ENCODE data around the gene KLHDC4.
"Not testable (repeated sequence)": the region's sequence is repeated elsewhere in the genome, so short reads cannot be mapped to it uniquely, and the experiment has no call there.

The KLHDC4 gene

DNA sequence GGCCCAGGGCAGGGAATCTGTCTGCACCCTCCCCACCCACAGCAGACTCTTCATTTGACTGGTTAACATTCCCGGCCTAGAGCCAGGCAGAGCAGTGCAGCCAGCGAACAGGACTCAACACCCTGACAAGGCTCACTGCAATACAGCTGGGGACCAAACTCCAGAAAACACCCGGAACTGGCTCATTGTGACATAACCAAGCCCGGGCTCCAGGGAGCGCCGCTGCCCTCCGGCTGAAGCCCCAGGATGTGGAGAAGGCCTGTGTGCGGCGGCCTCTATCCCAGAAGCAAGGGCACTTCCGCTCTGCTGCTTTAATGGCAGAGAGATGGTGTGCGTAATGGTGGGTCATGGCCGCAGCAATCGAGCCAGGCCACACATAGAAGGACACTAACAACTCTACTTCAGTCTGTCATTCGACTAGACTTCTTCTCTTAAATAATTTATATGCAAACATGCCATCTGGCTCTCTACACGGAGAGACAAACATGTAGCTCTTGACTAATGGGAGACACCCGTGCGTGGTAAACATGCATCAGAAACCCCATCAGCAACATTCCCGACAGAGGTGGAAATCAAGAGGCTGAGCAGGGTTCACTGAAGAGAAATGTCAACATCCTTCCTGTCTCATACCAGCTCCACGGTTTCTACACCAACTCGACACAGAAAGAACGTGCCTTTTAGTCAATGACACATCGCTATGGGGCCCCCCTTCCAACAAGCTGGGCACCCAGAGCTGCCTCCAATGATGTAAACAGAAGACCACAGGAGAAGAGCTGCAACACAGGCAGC lies 18.0 kb downstream of the KLHDC4 start:
- H3K27ac ChIP-seq = no peak overlapping the region
- no peak overlapping the region for H3K4me3 ChIP-seq

DNA sequence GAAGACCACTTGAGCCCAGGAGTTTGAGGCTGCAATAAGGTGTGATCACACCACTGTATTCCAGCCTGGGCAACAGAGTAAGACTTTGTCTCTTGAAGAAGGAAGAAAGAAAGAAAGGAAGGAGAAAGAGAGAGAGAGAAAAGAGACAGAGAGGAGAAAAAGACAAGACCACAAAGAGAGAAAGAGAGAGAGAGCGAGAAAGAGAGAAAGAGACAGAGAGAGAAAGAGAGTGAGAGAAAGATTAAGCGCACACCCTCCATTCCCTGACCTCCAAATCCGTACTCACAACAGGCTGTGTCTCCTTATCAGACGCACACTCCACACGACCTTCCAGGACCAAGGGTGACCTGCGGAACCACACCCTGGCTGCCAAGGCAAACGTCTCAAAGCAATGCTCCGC lies 19.6 kb downstream of the KLHDC4 start:
- Histone ChIP-seq H3K4me3 (no peak overlapping the region), H3K27ac (no peak overlapping the region)

DNA sequence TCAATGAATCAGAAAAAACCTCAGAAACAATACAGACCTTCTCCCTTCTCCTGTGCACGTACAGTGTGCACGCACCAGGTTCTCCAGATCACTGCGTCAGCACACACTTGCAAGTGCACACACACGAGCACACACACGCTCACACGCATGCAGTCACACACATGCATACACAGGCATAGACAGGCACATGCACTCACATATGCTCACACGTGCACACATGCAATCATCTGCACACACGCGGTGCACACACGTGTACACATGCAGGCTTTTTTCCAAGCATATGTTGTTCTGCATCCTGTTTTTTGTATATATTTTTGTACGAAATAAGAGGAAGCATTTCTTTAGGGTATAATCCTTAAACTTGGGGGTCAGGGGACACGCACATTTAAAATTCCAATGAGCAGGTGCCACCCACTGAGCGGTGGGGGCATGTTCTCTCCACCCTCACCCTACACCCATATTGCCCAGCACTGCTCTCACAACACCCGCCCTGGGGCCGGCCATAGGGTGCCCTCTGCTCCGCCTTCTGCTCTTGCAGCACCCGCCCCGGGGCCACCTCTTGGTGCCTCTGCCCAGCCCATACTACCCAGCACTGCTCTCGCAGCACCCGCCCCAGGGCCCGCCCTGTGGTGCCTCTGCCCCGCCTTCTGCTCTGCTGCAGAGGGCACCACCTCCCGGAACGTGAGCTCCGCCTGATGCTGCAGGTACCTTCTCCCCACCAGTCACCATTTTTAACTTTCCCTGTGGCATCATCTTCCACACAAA lies 20.9 kb downstream of the KLHDC4 start:
- Histone ChIP-seq H3K27ac (no peak overlapping the region), H3K4me3 (no peak overlapping the region)

DNA sequence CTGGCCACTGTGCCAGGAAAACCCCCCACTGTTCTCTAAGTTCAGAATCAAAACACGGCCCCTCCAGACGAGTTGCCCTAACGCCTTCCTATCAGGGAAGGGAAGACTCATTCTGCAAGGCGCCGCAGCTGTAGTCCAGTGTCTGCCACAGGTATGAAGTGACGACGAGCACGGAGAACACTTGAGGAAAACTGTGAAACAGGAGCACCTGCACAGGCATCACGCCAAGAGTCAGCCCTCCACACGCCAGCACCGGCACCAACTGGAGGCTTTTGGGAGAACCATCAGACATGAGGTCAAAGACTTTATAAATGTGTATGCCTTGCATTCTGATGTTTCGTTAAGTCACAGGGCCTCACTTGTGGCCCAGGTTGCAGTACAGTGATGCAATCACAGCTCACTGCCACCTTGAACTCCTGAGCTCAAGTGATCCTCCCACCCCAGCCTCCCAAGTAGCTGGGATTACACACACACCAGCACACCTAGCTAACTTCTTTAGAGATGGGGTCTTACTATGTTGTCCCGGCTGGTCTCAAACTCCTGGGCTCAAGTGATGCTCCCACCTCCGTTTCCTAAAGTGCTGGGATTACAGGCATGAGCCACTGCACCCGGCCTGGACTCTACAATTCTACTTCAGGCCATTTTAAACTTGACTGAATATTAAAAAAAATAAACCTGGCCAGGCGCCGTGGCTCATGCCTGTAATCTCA lies 22.9 kb downstream of the KLHDC4 start:
- Histone ChIP-seq H3K4me3 (no peak overlapping the region), H3K27ac (no peak overlapping the region)

DNA sequence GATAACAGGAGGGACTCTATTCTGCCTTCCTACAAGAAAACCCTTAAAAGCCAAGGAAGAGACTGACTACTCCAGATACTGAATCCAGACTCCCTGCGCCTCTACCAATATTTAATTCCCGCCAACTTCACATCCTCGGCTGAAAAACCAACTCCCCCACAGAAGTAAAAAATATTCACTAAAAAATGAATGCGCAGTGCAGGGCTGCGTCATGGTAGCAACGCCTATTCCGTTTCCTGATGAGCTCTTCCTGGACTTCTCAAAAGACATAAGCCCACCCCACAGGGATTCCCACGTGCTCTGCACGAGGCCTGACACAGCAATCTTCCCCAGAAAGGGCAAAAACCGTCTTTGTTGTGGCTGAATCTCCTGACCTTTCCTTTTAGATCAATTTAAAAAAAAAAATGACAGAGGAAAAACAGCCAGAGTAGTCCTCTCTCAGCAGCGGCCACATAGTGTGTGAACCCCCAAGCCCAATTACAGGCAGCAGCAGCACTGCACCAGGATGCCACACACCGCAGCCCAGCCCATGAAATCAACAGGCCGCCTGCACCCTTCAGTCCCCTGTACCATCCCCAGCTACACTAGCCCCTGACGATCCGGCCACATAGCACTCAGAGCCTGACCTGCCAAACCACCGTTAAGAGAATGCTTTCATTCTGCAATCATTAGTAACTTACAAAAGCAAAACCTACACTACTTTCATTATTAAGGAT lies 23.9 kb downstream of the KLHDC4 start:
- H3K27ac ChIP-seq = peak overlapping the region in 2 of 21 experiments; percentile 27 to 61
- no peak overlapping the region for H3K4me3 ChIP-seq

DNA sequence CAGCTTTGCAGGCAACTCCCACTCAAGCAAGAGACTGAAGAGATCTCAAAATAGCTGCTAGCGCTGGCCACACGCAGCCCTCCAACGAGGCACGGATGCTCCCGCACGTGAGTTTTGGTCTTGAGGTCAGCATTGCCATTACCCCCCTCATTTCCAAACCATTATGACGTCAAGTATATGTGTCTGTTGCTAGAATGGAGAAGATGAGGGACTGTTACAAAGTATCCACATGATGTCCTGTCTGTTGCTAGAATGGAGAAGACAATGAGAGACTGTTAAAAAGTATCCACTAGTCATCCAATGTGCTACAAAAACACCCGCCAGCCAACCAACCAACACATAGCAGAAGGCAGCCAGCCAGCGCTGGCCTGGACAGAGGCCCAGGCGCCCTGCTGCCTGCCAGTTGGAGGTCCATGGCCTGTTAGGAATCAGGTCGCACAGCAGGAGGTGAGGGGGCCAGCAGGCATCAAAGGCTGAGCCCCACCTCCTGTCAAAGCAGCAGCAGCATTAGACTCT lies 24.8 kb downstream of the KLHDC4 start:
- Histone ChIP-seq H3K4me3 (no peak overlapping the region), H3K27ac (peak overlapping the region in 4 of 21 experiments; percentile 27 to 61 (median 37))

DNA sequence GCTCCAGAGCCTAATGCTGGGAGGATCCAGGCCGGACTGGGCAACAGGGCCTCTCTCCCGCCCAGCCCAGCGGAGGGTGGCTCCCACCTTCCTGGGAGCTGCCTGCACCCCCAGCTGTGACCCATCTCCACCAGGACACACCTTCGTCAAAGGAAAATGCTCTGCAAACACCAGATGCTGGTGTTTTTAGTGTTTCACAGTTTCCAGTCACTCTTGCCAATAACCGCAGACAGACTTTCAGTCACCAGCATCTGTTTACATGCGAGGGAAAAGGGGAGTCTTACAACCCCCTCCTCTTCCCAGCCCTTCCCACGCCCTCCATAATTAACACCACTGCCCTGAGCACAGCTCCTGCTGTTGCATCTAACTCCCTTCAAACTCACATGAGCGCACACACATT lies 25.3 kb downstream of the KLHDC4 start:
- no peak overlapping the region for H3K4me3 ChIP-seq

DNA sequence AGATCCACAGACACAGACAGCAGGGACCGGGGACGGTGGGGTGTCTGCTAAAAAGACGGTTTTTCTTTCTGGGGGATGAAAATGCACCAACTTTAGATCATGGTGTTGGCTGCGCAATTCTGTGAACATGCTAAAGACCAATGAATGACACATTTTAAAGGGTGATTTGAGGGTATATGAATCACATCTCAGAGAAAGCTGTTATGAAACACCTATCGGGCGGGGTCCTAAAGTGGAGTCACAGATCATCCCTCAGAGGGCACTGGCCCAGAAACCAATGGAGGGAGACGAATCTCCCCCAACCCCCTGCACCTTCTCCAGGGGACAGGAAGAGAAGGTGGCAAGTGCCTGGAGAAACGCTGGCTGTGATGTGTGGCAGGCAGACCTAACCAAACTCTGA lies 26.0 kb downstream of the KLHDC4 start:
- peak overlapping the region in 7 of 21 experiments; percentile 2 to 61 (median 38) for H3K27ac ChIP-seq
- no peak overlapping the region for H3K4me3 ChIP-seq

More for the DNA sequence above, 25.3 kb downstream of the KLHDC4 start:
- peak overlapping the region in 9 of 21 experiments; percentile 2 to 61 (median 38) for H3K27ac ChIP-seq

DNA sequence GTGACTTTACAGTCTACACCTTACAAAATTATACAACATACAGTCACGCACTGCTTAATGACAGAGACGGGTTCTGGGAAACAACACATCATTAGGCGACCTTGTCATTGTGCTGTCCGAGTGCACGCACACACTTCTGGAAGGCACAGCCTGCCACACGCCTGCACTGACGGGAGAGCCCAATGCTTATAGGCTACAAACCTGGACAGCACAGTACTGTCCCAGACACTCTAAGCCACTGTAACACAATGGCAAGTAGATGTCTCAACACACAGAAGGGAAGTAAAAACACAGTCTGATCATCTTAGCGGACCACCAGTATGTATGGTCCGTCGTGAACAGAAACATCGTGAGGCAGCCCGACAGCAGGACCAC lies 29.8 kb downstream of the KLHDC4 start:
- H3K4me3 ChIP-seq = no peak overlapping the region
- H3K27ac ChIP-seq = no peak overlapping the region

DNA sequence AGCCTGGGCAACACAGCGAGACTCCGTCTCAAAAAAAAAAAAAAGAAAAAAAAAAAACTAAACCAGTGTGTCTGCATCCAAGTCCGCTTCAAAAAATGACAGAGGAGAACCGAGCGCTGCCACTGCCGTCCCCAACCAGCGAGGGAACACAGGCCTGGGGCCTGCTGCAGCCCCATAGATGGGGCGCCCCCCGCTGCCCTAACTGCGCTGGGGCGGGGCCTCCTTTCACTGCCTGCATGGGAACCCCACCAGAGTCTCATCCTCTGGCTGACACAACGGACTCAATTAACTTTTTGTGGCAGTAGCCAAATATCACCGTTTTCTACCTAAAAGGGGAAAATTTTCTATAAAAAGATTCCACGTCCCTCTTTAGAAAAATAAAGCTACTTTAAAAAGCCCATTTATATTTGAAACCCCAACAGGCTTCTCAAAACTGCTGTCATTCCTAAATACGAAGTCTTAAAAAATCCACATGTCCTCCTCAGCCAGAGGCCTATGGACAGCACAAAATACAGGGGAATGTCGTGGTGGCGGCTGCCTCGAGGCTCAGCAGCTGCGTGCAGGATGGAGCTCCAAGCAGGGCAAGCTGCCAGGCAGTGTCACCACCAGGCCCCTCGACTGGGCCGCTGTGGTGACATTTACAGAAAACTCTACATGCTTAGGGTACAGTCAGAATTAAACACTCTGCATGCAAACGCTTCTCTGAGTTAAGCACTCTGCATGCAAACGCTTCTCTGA lies 30.3 kb downstream of the KLHDC4 start:
- H3K4me3 ChIP-seq = no peak overlapping the region

DNA sequence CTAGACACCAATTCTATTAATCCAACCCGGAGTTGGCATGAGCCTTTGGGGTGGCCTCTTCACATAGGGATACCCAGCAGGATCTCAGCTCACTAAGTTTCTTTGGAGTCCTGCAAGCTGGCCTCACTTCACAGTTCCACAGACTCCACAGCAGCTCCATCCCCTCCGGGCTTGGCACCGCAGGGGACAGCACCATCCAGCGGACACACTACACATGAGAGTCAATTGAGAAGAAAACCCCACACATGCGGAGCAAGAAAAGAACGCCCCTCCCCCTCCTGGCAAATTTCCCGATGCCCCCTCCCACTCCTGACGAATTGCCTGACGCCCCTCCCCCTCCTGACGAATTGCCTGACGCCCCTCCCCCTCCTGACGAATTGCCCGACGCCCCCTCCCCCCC lies 31.1 kb downstream of the KLHDC4 start:
- Histone ChIP-seq H3K27ac (no peak overlapping the region), H3K4me3 (no peak overlapping the region)

More for the DNA sequence above, 30.3 kb downstream of the KLHDC4 start:
- H3K27ac ChIP-seq = no peak overlapping the region

DNA sequence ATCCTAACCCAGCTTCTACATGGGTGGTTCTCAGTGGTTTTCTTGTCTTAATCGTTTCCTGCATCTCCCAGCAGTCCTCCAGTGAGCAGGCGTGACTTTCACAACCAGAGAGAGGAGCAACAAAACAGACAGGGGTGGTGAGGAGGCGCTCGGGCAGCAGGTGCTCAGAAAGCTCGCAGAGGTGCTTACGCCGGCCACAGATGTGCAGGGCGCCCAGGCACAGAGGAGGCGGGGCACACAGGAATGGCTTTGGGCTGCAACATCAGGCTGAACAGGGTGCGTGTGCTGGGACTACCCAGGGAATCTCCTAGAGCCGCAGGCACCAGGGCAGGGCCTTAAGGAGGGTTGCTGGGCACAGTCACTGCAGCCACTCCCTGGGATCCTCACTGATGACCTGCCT lies 32.6 kb downstream of the KLHDC4 start:
- no peak overlapping the region for H3K27ac ChIP-seq
- no peak overlapping the region for H3K4me3 ChIP-seq

DNA sequence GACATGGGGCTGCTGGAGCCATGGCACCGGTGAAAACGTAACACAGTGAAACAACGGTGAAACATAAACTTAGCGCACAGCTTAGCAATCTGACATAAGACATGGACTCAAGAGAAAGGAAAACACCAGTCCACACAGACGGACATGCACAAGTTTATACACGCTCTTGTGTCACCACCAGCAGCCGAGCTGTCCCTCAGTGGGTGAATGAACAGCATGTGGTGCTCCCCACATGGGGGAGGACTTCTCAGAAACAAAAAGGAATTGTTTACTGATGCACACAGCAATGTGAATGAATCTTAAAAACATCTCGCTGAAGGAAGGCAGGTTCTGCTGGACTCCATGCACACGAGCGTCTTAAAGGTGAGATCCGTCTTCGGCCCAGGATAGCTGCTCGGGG lies 34.2 kb downstream of the KLHDC4 start:
- Histone ChIP-seq H3K4me3 (no peak overlapping the region), H3K27ac (no peak overlapping the region)

DNA sequence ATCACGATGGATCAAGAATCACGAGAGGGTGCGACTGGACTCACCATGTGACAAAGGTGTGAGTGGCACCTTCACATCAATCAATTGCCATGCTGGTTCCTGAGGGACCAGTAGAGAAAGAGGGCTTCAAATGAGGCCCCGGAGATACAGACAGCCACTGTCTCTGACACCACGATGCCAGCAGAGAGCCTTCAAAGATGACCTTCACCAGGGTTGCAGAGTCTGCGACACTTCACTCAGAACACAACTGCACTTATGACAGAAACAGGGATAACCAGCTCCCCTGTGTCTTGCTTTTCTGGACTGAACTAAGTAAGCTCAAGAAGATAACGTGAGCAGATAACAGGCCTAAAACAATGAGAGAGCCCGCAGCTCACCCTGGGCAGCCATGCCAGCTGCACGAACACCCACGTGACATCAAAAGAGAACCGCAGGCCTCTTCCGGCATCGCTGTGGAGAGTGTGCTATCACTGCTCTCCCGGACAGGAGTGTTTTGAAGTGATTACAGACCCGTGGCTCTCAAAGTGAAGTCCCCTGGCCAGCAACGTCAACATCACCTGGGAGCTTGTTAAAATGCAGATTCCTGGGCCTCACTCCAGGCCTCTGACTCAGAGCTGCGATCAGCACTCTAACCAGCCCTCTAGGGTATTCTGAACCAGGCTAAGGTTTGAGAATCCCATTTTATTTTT lies 36.4 kb downstream of the KLHDC4 start:
- H3K27ac ChIP-seq = no peak overlapping the region
- H3K4me3 ChIP-seq = no peak overlapping the region

DNA sequence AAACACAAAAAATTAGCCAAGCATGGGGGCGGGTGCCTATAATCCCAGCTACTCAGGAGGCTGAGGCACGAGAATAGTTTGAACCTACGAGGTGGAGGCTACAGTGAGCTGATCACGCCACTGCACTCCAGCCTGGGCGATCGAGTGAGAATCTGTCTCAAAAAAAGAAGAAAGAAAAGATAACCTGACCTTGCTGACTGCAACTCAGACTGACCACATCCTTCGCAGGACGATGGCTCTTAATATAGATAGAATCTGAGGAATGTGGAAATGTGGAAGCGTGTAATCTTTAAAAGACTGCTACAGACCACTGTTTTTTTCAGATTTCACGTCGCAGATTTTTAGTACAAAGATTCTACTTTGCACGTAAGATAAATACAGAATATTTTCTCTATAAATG lies 37.8 kb downstream of the KLHDC4 start:
- no peak overlapping the region for H3K4me3 ChIP-seq
- H3K27ac ChIP-seq = no peak overlapping the region

DNA sequence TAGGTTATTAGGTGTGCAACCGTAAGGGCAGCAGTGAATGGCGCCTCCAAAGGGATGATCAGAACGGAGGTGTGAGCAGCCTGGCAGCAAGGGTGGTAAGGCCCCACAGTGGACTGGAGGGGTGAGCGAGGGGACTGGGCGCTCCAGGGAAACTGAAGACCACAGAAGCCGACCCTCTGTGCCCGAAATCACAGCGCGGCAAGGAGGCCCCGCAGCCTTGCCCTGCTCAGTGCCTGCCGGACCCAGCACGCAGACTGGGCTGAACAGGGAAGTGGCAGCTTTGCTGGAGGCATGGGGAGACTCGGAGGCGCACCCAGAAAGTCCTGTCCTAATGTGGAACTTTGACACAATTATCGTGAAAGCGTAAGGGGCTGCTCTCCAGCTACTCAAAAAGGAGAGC lies 38.4 kb downstream of the KLHDC4 start:
- H3K4me3 ChIP-seq = no peak overlapping the region
- no peak overlapping the region for H3K27ac ChIP-seq

DNA sequence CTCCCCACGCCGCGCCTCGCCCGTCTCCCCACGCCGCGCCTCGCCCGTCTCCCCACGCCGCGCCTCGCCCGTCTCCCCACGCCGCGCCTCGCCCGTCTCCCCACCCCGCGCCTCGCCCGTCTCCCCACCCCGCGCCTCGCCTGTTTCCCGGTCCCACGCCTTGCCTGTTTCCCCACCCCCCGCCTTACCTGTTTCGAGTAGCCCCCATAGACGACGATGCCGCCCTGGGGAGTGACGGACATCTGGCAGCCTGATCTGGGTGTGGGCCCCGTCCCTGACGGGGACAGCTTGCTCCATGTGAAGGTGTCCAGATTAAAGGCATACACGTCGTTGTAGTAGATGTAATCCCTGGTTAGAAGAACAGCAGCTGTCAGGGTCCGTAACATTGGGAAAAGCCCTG lies 39.2 kb downstream of the KLHDC4 start:
- H3K4me3 ChIP-seq, H3K27ac ChIP-seq: not testable (repeated sequence)

DNA sequence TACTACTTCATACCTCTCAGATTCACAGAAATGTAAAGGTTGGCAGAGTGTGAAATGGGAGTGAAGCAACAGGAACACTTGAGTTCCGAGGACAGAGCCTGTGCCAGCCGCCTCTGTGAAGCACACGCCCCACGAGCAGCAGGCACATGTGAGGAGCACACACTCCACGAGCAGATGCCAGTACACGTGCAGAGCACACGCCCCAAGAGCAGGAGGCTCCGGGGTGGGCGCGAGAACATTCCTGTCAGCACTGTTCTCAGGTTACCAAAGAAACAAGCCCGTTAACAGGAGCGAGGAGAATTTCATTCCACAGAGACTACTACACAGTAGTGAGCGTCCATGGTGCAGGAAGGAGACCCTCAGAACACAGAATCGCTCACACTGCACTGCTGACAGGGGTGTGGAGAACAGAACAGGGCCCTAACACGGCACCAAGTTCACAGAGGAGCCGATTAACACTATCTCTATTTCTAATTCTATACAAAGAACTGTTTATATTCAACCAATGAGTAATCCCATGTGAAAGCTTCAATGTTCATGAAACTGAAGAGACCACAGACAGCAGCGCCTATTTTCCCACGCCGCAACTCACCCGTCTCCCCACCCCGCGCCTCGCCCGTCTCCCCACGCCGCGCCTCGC lies 40.1 kb downstream of the KLHDC4 start:
- Histone ChIP-seq H3K27ac (no peak overlapping the region), H3K4me3 (no peak overlapping the region)
